A549 (cell line): Measurements from ENCODE around the gene SIDT2. TPM values are rescaled to one million over a fixed set of nuclear protein-coding genes. Genes with fewer than 3 reads are reported as not detected.

Source experiments
- ATAC-seq, 2 experiments: fragments of 200-7000 bp in 1 of 2; fragments of >200 bp in 1 of 2; cut with Nextera tagmentation in 1 of 2; cut with Tn5 transposase in 1 of 2; 3 replicates each; pipeline versions ENCODE4 v1.8.0 to v1.9.1; 2018 to 2020; ENCODE audit warnings: mild to moderate bottlenecking in 1 of 2, moderate library complexity in 1 of 2
- CTCF ChIA-PET: fragments of 300-600 bp; sonication (Branson Sonifier 250); formaldehyde crosslinking; extraction: SDS; loops from one replicate; lab custom pipeline; 2021; ENCODE audit warnings: antibody characterized with exemption, inconsistent platforms; lab: Yijun Ruan, JAX
- POLR2A ChIA-PET: fragments of 350-600 bp; formaldehyde crosslinking; extraction: SDS; loops from one replicate; lab custom pipeline; 2021; ENCODE audit warnings: antibody characterized with exemption, inconsistent platforms; lab: Yijun Ruan, JAX
- DNase-seq, 2 experiments: peaks; one replicate each; pipeline versions ENCODE4 v3.0.0 to v3.0.0-alpha.2; 2011 to 2016; ENCODE audit warnings: low read depth in 1 of 2, low spot score in 1 of 2
- FAIRE-seq: peaks from 2 replicates; lab custom pipeline; 2011; peaks lifted over from hg19 to GRCh38; lab: Jason Lieb, UNC
- H3K27ac ChIP-seq, 2 experiments: fragments of >200 bp; sonication (Bioruptor Twin); formaldehyde crosslinking; 3 replicates each; pipeline ENCODE4 v1.5.1; 2016 to 2017
- H3K4me1 ChIP-seq: fragments of >200 bp; sonication (Bioruptor Twin); formaldehyde crosslinking; 3 replicates; pipeline ENCODE4 v1.6.1; 2016
- H3K4me2 ChIP-seq: fragments of >200 bp; sonication (Bioruptor Twin); formaldehyde crosslinking; 3 replicates; pipeline ENCODE4 v1.6.1; 2016
- H3K4me3 ChIP-seq: fragments of >200 bp; sonication (Bioruptor Twin); formaldehyde crosslinking; 3 replicates; pipeline ENCODE4 v1.5.1; 2016
- H3K9me3 ChIP-seq: fragments of >200 bp; sonication (Bioruptor Twin); formaldehyde crosslinking; 3 replicates; pipeline ENCODE4 v1.6.1; 2016
- BHLHE40 ChIP-seq: IDR thresholded peaks from 2 replicates; pipeline ENCODE4 v1.6.1; 2012; ENCODE audit warnings: low read depth, low read length, inconsistent platforms
- EP300 ChIP-seq, 2 experiments: fragments of >200 bp; sonication (Bioruptor Twin); formaldehyde crosslinking; IDR thresholded peaks; 2 replicates in 1 of 2; 3 replicates in 1 of 2; pipeline ENCODE4 v1.6.1; 2016 to 2017
- FOSB ChIP-seq: fragments of 250-450 bp; sonication (Bioruptor Pico); IDR thresholded peaks from 2 replicates; pipeline ENCODE4 v1.5.0; 2020; ENCODE audit warnings: mild to moderate bottlenecking, moderate library complexity
- HDAC2 ChIP-seq: fragments of 200-600 bp; sonication (generic); IDR thresholded peaks from 2 replicates; pipeline ENCODE4 v1.6.1; 2016
- HOXA7 ChIP-seq: fragments of 250-450 bp; sonication (Bioruptor Pico); IDR thresholded peaks from 2 replicates; pipeline ENCODE4 v1.5.0; 2020; ENCODE audit warnings: mild to moderate bottlenecking, moderate library complexity
- HOXB5 ChIP-seq: fragments of 250-450 bp; sonication (Bioruptor Pico); IDR thresholded peaks from 2 replicates; pipeline ENCODE4 v1.5.0; 2020; ENCODE audit warnings: mild to moderate bottlenecking, moderate library complexity
- JUNB ChIP-seq: fragments of >200 bp; sonication (Bioruptor Twin); formaldehyde crosslinking; IDR thresholded peaks from 2 replicates; pipeline ENCODE4 v1.6.1; 2016
- KDM5A ChIP-seq: fragments of 200-600 bp; sonication (generic); IDR thresholded peaks from 2 replicates; pipeline ENCODE4 v1.6.1; 2016; ENCODE audit warnings: antibody characterized with exemption, mild to moderate bottlenecking
- MAFK ChIP-seq: fragments of 450-650 bp; IDR thresholded peaks from 2 replicates; pipeline ENCODE4 v1.6.1; 2014; ENCODE audit not compliant: partially characterized antibody
- MAZ ChIP-seq: fragments of 150-350 bp; IDR thresholded peaks from 2 replicates; pipeline ENCODE4 v1.6.1; 2014; ENCODE audit warnings: antibody characterized with exemption, low read depth, low read length, borderline replicate concordance
- MYC ChIP-seq: IDR thresholded peaks from 2 replicates; pipeline ENCODE4 v1.6.1; 2012; ENCODE audit warnings: mild to moderate bottlenecking, inconsistent platforms, low read length, improper control_type of control experiment, borderline replicate concordance
- PHF8 ChIP-seq: fragments of 200-600 bp; sonication (generic); IDR thresholded peaks from 2 replicates; pipeline ENCODE4 v1.6.1; 2016; ENCODE audit warnings: low read depth, mild to moderate bottlenecking, antibody characterized with exemption, moderate library complexity, borderline replicate concordance
- POLR2AphosphoS2 ChIP-seq: conservative IDR thresholded peaks from 2 replicates; pipeline ENCODE4 v1.6.1; 2012; ENCODE audit warnings: low read length, improper control_type of control experiment, inconsistent platforms
- TP53 ChIP-seq: fragments of 250-450 bp; sonication (Bioruptor Pico); IDR thresholded peaks from 2 replicates; pipeline ENCODE4 v1.5.0; 2021; ENCODE audit warnings: mild to moderate bottlenecking, moderate library complexity
- ZC3H11A ChIP-seq: fragments of 450-650 bp; IDR thresholded peaks from 2 replicates; pipeline ENCODE4 v1.6.1; 2014; ENCODE audit warnings: antibody characterized with exemption, mild to moderate bottlenecking
- WGBS: methylation state at CpG from one replicate; pipeline ENCODE4 v1.1.6; 2017; ENCODE audit errors: missing lambda C conversion rate; 5-methylcytosine and 5-hydroxymethylcytosine counted together
- polyA plus RNA-seq, 4 experiments: library from polyadenylated mRNA; depleted of rRNA in 3 of 4; stranded (reverse); fragments of >200 nt; fragmentation: RNase III in 1 of 4; extraction: RNeasy Plus Mini Kit Qiagen cat#74134 plus additional on column Dnase treatment in 1 of 4; gene quantifications; 2 replicates in 3 of 4; 3 replicates in 1 of 4; pipeline ENCODE4 v1.2.3, GENCODE V29; 2011 to 2017
- TF ChIP-seq, protein P1 (sequence below): fragments of 250-450 bp; sonication (Bioruptor Pico); IDR thresholded peaks from 2 replicates; pipeline ENCODE4 v1.5.0; 2020; ENCODE audit warnings: low read depth, mild to moderate bottlenecking, moderate library complexity
- TF ChIP-seq, protein P2 (sequence below): IDR thresholded peaks from 2 replicates; pipeline ENCODE4 v1.6.1; 2012; ENCODE audit warnings: low read depth, borderline replicate concordance

SIDT2 gene
- polyA plus RNA-seq, 2 of the 4 experiments (the other 2 are of a cell fraction) = 5.9 to 8.5 TPM

DNA sequence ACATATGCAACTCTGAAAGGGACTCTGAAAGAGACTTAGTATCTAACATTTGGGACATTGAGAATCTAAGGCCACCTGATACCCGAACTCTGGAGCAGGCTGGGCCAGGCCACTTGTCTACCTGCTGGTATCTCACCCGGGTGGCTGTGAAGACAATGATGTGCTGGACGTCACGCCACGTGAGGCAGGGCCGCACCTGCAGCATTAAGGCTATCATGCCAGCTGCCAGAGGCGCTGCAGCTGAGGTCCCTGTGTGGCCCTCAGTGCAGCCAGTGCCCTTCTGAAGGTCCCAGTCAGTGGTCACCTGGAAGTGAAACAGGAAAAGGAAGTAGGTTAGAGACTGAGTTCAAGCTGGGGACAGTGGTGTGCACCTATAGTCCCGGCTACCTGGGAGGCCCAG, 40.9 kb downstream of the SIDT2 start:
- no peak overlapping the region for H3K4me2 ChIP-seq
- 0 out of 3 replicates have a peak, but pooled peaks cover 4% of the 10 kb centered on the region for H3K4me1 ChIP-seq
- H3K9me3 ChIP-seq = no peaks in the 10 kb centered on the region
- ChIA-PET POLR2A (interaction anchor here (0.7 kb wide), 1 partner anchor 30 kb away, joined by 3 read pairs; no protein-coding TSS in a partner anchor), CTCF (interaction anchor here (0.8 to 2.0 kb wide), 4 partner anchors 9 to 38 kb away, joined by 3 to 8 read pairs (median 3); partner anchors contain the start of gene PCSK7)
- no peak for TF ChIP-seq JUNB
- no peak for TF ChIP-seq HOXA7
- H3K4me3 ChIP-seq = no peak overlapping the region
- WGBS = 61% methylated on average over 2 of the region's 8 CpGs
- ATAC-seq (no peak), DNase-seq (no peak), FAIRE-seq (no peak)
- no peak overlapping the region for H3K27ac ChIP-seq

DNA sequence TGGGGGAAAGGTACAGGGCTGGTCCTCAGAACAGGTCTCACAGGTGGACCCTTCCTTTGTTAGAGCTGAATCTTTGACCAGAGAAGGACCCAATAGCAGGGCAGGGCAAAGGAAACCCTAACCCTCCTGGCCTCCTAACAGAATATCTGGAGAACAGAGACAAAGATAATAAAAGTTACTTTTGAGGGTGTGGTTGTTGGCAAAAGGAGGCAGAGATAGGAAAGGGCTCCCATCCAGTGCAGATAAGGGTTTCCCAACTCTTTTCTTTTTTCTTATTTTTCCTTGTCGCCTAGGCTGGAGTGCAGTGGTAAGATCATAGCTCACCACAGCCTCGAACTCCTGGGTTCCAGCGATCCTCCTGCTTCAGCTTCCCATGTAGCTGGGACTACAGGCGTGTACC, 41.5 kb downstream of the SIDT2 start:
- no peak for FAIRE-seq

DNA sequence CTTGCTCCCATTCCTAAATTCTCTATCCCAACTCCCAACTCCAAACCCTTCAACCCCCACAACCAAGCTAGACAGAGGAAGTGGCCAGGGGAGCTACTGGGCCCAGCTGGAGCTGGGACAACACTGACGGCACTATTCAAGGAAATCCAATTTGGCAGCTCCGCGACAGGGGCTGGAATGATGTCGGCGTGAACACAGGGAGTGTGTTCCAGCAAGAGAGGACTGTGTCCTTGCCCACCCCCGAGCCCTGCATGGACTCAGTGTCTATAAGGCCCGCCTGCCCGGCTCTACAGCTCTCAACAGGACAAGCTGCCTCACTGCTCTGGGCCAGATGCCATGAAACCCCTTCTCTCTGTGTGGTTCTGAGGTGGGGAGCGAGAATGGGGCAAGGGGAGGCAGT, 42.0 kb downstream of the SIDT2 start:
- H3K4me2 ChIP-seq = no peak overlapping the region
- no peak overlapping the region for H3K4me3 ChIP-seq
- H3K9me3 ChIP-seq = no peaks in the 10 kb centered on the region
- ATAC-seq = no peak
- TF ChIP-seq HOXB5 (CRISPR knock-in tag) = no peak
- TF ChIP-seq, all 56 proteins: peak for 0
- H3K4me1 ChIP-seq = 0 out of 3 replicates have a peak, but pooled peaks cover 4% of the 10 kb centered on the region
- FAIRE-seq (no peak), DNase-seq (no peak)
- ChIA-PET POLR2A (no interaction called here), CTCF (interaction anchor here (1.2 to 2.0 kb wide), 3 partner anchors 10 to 42 kb away, joined by 3 to 8 read pairs (median 5); partner anchors contain the start of gene SIDT2)
- H3K27ac ChIP-seq = no peak overlapping the region
- WGBS = 97% methylated on average over 7 of the region's 9 CpGs

More for the DNA sequence above, 41.5 kb downstream of the SIDT2 start:
- TF ChIP-seq, protein P1, sequence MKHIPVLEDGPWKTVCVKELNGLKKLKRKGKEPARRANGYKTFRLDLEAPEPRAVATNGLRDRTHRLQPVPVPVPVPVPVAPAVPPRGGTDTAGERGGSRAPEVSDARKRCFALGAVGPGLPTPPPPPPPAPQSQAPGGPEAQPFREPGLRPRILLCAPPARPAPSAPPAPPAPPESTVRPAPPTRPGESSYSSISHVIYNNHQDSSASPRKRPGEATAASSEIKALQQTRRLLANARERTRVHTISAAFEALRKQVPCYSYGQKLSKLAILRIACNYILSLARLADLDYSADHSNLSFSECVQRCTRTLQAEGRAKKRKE = no peak
- no peak for TF ChIP-seq HDAC2
- no peak for TF ChIP-seq BHLHE40
- no peak for TF ChIP-seq KDM5A
- no peak overlapping the region for H3K27ac ChIP-seq
- DNase-seq (no peak), ATAC-seq (no peak)
- no peak overlapping the region for H3K4me2 ChIP-seq
- 0 out of 3 replicates have a peak, but pooled peaks cover 4% of the 10 kb centered on the region for H3K4me1 ChIP-seq
- no peak overlapping the region for H3K4me3 ChIP-seq
- ChIA-PET POLR2A (interaction anchor here (0.7 kb wide), 1 partner anchor 30 kb away, joined by 3 read pairs; no protein-coding TSS in a partner anchor), CTCF (interaction anchor here (0.8 to 2.0 kb wide), 3 partner anchors 9 to 38 kb away, joined by 3 to 8 read pairs (median 3); partner anchors contain the start of gene PCSK7)
- 96% methylated on average over 4 of the region's 4 CpGs for WGBS
- H3K9me3 ChIP-seq = no peaks in the 10 kb centered on the region

DNA sequence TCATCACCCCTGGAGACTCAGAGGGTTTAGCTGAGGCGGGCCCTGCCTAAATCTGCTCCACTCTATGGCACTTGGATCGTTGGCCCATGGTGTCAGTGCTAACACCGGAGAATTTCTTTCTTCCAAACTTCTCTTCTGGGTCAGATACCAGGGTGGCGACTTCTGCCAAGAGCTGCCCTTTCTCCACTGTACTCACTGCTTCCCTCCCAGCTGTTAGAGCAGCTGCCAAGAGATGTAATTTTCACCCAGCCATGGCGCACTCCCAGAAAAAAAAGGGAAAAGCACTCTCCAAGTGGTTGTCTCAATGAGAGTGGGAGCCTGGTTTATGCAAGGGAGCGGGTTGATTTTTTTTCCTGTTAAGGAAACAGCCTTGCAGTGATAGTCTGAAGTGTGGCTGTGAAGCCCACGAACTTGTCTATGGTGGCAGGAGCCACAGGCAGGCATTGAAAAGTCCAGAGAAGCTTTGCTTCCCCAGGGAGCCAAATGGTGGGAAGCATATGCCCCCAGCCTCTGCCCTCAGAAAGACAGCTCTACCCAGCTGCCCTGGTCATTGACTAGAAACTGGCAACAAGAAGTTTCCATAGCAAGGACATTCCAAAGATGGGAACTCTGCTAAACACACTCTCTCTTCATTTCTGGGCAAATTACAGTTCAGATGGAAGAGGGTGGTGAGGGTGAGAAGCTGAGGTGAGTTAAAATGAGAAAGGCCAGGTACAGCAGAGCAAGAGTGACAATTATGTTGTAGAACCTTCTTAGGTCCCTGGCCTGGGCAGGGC, 42.6 kb downstream of the SIDT2 start:
- DNase-seq = no peak
- CTCF ChIA-PET = interaction anchor here (1.2 to 2.0 kb wide), 3 partner anchors 10 to 43 kb away, joined by 3 to 8 read pairs (median 5); partner anchors contain the start of gene SIDT2
- Histone ChIP-seq H3K9me3 (no peaks in the 10 kb centered on the region), H3K4me1 (0 out of 3 replicates have a peak, but pooled peaks cover 4% of the 10 kb centered on the region)
- 79% methylated on average over 7 of the region's 7 CpGs for WGBS
- no peak for TF ChIP-seq EP300 (IDR thresholded peaks at IDR 0.05)
- no peak for TF ChIP-seq MAFK
- TF ChIP-seq PHF8 = no peak
- TF ChIP-seq, protein P2, sequence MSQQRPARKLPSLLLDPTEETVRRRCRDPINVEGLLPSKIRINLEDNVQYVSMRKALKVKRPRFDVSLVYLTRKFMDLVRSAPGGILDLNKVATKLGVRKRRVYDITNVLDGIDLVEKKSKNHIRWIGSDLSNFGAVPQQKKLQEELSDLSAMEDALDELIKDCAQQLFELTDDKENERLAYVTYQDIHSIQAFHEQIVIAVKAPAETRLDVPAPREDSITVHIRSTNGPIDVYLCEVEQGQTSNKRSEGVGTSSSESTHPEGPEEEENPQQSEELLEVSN = no peak
- no peak for TF ChIP-seq POLR2AphosphoS2
- TF ChIP-seq TP53 = no peak
- no peak for TF ChIP-seq ZC3H11A
- no peak for TF ChIP-seq MYC
- no peak for TF ChIP-seq FOSB (CRISPR knock-in tag)
- TF ChIP-seq MAZ = no peak
- TF ChIP-seq, all 56 proteins: peak for 0
- no peak overlapping the region for H3K27ac ChIP-seq
- POLR2A ChIA-PET = no interaction called here
- H3K4me3 ChIP-seq = no peak overlapping the region
- no peak for FAIRE-seq
- no peak overlapping the region for H3K4me2 ChIP-seq
- ATAC-seq = no peak
